GM10847 (cell line): ENCODE results near the gene DEUP1.

ENCODE experiments used
- POLR2A ChIP-seq: IDR thresholded peaks from 2 replicates; pipeline ENCODE4 v1.6.1; 2011; ENCODE audit not compliant: insufficient read length; ENCODE audit errors: extremely low read depth

DEUP1 gene

GRCh38 chr11:93444617-93445073 lies 114.1 kb downstream of the DEUP1 start:
- no peak for TF ChIP-seq POLR2A

GRCh38 chr11:93458286-93458685 lies 127.7 kb downstream of the DEUP1 start:
- TF ChIP-seq POLR2A, result no peak

- TF ChIP-seq POLR2A, result no peak
Observed at GRCh38 chr11:93464927-93465540, 134.5 kb downstream of the DEUP1 start.

DNA sequence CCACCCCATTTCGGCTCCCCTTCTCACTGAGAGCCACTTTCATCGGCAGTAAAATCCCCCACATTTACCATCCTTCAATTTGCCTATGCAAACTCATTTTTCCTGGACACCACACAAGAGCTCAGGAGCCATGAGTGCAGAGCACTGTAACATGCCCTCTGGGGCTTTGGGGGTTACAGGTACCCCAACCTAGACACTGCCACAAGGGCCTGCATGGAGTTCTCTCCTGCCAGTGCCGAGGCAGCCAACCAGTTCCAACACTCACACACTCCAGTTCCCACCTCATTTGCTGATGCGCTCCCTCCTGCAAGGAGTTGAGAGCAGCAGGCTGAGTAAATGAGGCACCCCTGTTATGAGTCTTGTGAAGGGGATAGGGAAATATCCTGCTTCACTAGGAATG lies 136.5 kb downstream of the DEUP1 start:
- no peak for TF ChIP-seq POLR2A

DNA sequence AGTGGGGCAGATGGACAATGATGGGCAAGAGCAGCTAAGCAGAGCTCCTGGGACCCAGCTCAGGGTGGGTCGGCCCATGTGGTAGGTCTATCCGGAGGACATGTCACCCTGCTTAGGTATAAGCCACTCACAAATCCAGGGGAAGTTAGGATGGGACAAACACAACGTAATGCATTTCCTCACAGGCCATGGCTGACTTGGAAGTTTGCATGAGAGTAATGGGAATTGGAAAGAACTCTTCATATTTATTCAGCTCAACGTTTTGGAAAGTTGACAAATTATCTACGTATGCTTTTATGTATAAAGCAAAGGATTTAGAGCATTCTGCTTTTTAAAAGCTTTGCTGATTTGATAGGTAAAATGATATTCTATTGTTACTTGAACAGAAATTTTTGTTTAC lies 137.7 kb downstream of the DEUP1 start:
- TF ChIP-seq POLR2A, result no peak

GRCh38 chr11:93474123-93474522 lies 143.6 kb downstream of the DEUP1 start:
- TF ChIP-seq POLR2A, result no peak

GRCh38 chr11:93476796-93477195 lies 146.3 kb downstream of the DEUP1 start:
- no peak for TF ChIP-seq POLR2A

DNA sequence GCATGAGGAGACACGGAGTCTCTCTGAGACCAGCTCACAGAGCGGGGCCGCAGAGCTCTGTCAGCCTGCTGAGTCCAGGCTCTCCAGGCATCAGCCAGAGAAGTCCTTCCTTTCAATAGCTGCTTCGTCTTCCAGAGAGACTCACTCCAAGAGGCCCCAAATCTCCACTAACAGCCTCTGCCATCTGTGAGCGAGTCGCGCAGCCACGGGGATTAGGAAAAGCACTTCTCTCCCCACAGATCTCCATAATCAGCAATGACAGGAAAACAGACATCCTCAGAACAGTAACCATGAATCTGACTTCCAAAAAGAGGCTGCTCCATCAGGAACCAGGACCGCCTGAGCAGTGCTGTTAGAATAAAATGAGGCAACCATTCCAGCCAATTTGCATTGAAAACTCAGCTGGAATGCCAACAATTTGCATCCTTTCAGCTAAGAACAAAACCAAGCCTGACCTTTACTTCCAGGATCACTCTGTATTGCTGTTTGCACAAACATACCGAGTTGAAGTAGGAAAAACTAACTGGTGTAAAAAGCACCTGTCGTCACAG lies 147.2 kb downstream of the DEUP1 start:
- no peak for TF ChIP-seq POLR2A

DNA sequence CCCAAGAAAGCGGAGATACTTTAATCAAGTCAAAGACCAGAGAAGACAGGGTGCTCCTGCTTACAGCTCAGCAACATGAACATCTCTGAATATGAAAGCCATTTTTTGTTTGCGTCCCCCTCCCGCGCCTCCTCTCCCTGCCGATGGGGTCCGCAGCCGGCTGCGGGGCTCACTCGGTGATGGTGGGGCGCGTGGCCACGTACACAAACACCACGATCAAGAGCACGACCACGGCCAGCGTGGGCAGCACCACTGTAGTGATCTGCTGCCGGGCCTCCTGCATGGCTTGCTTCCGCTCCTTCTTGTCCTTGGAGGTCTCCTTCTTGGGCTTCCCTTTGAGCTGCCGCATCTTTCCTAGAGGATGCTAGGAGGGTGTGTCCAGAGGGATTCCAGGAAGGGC lies 148.3 kb downstream of the DEUP1 start:
- TF ChIP-seq POLR2A, result no peak

DNA sequence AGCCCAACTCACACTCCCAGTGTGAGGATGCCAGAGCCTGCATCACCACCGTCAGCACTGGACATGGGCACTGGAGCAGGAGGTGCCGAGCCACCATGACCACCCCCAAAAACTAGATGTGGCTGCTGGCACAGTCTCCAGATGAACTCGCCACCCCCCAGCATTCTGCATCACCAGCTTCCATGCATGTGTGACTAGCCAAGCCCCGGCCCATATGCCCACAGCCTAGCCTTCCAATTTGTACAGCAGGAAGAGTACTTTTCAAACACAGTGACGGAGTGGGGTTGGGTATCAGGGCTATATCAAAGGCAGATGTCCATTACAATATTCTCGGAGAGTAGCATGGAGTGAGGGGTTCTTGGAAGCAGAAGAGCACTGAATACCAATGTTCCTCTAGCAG lies 149.7 kb downstream of the DEUP1 start:
- no peak for TF ChIP-seq POLR2A

DNA sequence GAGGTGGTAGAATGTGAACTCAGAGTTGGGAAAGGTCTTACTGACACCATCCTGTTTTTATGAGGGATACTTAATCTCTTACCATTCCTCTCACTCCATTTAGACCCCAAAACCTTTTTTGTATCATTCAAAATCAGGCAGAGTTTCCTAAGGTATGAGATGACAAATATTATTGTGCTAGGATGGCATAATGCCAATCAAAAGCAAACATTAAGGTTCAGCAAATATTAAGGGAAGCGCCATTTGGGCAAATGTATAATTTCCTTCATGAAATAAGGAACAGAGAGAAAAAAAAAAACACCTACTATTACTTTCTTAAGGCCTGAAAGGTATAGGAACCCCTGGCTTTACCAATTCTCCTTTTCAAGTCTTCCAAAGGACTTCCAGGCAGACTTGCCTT lies 150.2 kb downstream of the DEUP1 start:
- TF ChIP-seq POLR2A, result no peak

GRCh38 chr11:93481279-93481678 lies 150.7 kb downstream of the DEUP1 start:
- TF ChIP-seq POLR2A, result no peak

DNA sequence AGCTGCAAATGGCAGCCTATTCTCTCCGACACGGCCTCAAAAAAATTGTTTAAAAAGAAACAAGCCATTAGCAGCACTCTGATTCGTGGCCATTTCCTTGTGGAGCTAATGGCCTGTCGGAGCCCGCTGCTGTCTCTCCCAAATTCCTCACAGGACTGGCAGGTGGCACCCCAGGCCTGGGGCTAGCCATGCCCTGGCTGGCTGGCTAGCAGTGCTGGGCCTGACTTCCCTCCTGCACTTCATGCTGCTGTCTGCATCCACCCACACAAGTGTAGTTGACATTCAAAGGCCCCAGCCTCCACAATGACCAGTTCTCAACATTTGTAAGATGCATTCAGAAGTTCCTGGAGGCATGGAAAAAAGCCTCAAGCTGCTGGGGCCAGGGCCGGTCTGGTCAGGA lies 151.2 kb downstream of the DEUP1 start:
- no peak for TF ChIP-seq POLR2A

- TF ChIP-seq POLR2A, result no peak
Observed at GRCh38 chr11:93482556-93482955, 152.0 kb downstream of the DEUP1 start.

GRCh38 chr11:93484716-93485115 lies 154.2 kb downstream of the DEUP1 start:
- TF ChIP-seq POLR2A, result no peak

DNA sequence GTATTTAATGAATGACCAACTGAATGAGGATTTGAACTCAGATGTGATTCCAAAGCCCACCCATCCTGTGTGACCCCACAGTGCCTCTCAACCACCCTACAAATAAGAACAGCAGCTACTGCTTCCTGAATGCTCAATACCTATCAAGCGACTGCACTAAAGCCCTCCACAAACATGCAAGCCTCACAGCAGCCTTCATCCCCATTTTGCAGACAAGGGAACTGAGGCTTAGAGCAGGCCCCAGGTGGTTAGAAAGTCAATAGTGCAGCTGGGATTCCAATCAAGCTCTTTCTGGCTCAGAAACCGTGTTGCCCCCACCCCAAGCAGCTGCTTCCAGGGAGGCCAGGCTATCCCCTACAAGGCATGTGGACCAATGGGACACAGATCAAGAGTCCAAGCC lies 155.4 kb downstream of the DEUP1 start:
- no peak for TF ChIP-seq POLR2A

DNA sequence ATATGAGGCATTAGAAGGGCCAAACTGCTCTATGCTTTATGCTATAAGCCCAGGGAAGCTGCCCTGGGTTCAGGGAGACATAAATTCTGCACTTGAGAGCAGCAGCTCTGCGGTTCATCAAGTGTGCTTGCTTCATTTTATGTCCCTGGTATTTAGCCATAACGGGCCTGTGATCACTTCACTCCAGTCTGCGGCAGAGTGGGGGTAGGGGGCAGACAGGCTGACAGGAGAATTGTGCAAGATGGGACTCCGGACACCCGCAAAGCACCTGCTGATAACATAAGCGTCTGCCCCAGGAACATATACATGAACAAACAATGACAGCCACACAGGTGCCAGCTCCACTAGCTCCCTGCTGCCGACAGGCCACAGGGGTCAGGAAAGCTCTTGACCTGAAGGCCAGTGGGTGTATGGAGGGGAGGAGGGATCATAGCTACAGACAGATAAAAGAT lies 156.5 kb downstream of the DEUP1 start:
- TF ChIP-seq POLR2A, result no peak
